ENCODE results near the gene PI4K2A. TPM values are rescaled to one million over a fixed set of nuclear protein-coding genes. Genes with fewer than 3 reads are reported as not detected.
A peak's percentile ranks its signal among the peaks of the same experiment; 100 is the strongest.

The PI4K2A gene
- total RNA-seq, 2 experiments from 2014 or later = 8.4 to 8.5 TPM

- no peak for DNase-seq
- intact Hi-C loops (cut with micrococcal nuclease) = no loop called here
- H3K27me3 Mint-ChIP-seq = no peaks in the 10 kb centered on the region
- H3K36me3 Mint-ChIP-seq (ENCODE audit: low read depth) = peaks cover 12% of the 10 kb centered on the region
- no peak for TF ChIP-seq CTCF (IDR thresholded peaks at IDR 0.05)
- no peak overlapping the region for H3K4me3 Mint-ChIP-seq
- CTCF ChIA-PET = interaction anchor here (2.5 to 4.4 kb wide), 2 partner anchors 9 to 20 kb away, joined by 10 to 19 read pairs; partner anchors contain the start of gene AVPI1
- no peak overlapping the region for H3K27ac Mint-ChIP-seq
- no peak for ATAC-seq
- H3K9me3 Mint-ChIP-seq = no peaks in the 10 kb centered on the region
- H3K4me1 Mint-ChIP-seq (ENCODE audit: low read depth) = no peaks in the 10 kb centered on the region
- POLR2A ChIA-PET = interaction anchor here (1.8 kb wide), 1 partner anchor 16 kb away, joined by 5 read pairs; no protein-coding TSS in a partner anchor
These were observed 27.0 kb downstream of the PI4K2A start for GRCh38 chr10:97667463-97667862.

GRCh38 chr10:97669571-97669970 is 29.1 kb downstream of the PI4K2A start:
- H3K4me1 Mint-ChIP-seq (ENCODE audit: low read depth) = no peaks in the 10 kb centered on the region
- no peak for TF ChIP-seq CTCF (IDR thresholded peaks at IDR 0.05)
- no peak overlapping the region for H3K27ac Mint-ChIP-seq
- H3K4me3 Mint-ChIP-seq = no peak overlapping the region
- intact Hi-C loops (cut with micrococcal nuclease) = no loop called here
- H3K36me3 Mint-ChIP-seq (ENCODE audit: low read depth) = peaks cover 15% of the 10 kb centered on the region
- DNase-seq (no peak), ATAC-seq (no peak)
- no peaks in the 10 kb centered on the region for H3K27me3 Mint-ChIP-seq
- POLR2A ChIA-PET = interaction anchor here (1.0 kb wide), 1 partner anchor 16 kb away, joined by 3 read pairs; no protein-coding TSS in a partner anchor
- no peaks in the 10 kb centered on the region for H3K9me3 Mint-ChIP-seq
- CTCF ChIA-PET = interaction anchor here (0.7 to 0.9 kb wide), 2 partner anchors 32 to 116 kb away, joined by 3 read pairs; no protein-coding TSS in a partner anchor

- Mint-ChIP-seq H3K4me3 (no peak overlapping the region), H3K9me3 (no peaks in the 10 kb centered on the region), H3K27me3 (no peaks in the 10 kb centered on the region), H3K27ac (no peak overlapping the region), H3K36me3 (ENCODE audit: low read depth) (peaks cover 6% of the 10 kb centered on the region), H3K4me1 (ENCODE audit: low read depth) (peaks cover 9% of the 10 kb centered on the region)
- ChIA-PET POLR2A (interaction anchor here (0.6 kb wide), 1 partner anchor 29 kb away, joined by 3 read pairs; no protein-coding TSS in a partner anchor), CTCF (interaction anchor here (1.0 to 5.8 kb wide), 5 partner anchors 8 to 62 kb away, joined by 3 to 71 read pairs (median 28); partner anchors contain the start of genes AVPI1 and ZFYVE27)
- intact Hi-C loops (cut with micrococcal nuclease) = no loop called here
- ATAC-seq = peak; percentile 80
- TF ChIP-seq CTCF (IDR thresholded peaks at IDR 0.05) = no peak
- DNase-seq = peak; percentile 63
These were observed 33.5 kb downstream of the PI4K2A start for GRCh38 chr10:97673736-97674525.

GRCh38 chr10:97675222-97675621 is 34.8 kb downstream of the PI4K2A start:
- H3K36me3 Mint-ChIP-seq (ENCODE audit: low read depth) = peaks cover 6% of the 10 kb centered on the region
- no peaks in the 10 kb centered on the region for H3K9me3 Mint-ChIP-seq
- no peak overlapping the region for H3K27ac Mint-ChIP-seq
- H3K4me3 Mint-ChIP-seq = no peak overlapping the region
- ATAC-seq = no peak
- intact Hi-C loops (cut with micrococcal nuclease) = no loop called here
- peaks cover 9% of the 10 kb centered on the region for H3K4me1 Mint-ChIP-seq (ENCODE audit: low read depth)
- CTCF ChIA-PET = interaction anchor here (1.3 to 5.8 kb wide), 9 partner anchors 9 to 103 kb away, joined by 3 to 71 read pairs (median 12); partner anchors contain the start of genes ANKRD2, AVPI1, PI4K2A and ZFYVE27
- TF ChIP-seq CTCF (IDR thresholded peaks at IDR 0.05) = no peak
- POLR2A ChIA-PET = interaction anchor here (0.8 to 1.8 kb wide), 3 partner anchors 9 to 12 kb away, joined by 3 to 5 read pairs (median 3); partner anchors contain the start of gene AVPI1
- H3K27me3 Mint-ChIP-seq = no peaks in the 10 kb centered on the region
- no peak for DNase-seq
